Brain pericyte (primary cell): ENCODE measurements around the gene VAV2.
A peak's percentile ranks its signal among the peaks of the same experiment; 100 is the strongest.

ENCODE experiments used
- DNase-seq: peaks from one replicate; pipeline ENCODE4 v3.0.0-alpha.2; 2012; ENCODE audit warnings: low read depth, low spot score

The VAV2 gene

GRCh38 chr9:133875131-133875530 is 117.0 kb downstream of the VAV2 start:
- DNase-seq = no peak

GRCh38 chr9:133874659-133875058 is 117.5 kb downstream of the VAV2 start:
- no peak for DNase-seq

- DNase-seq = no peak
Observed at GRCh38 chr9:133874060-133874657, 118.0 kb downstream of the VAV2 start.

GRCh38 chr9:133873461-133873891 is 118.6 kb downstream of the VAV2 start:
- no peak for DNase-seq

- DNase-seq = no peak
Observed at GRCh38 chr9:133873009-133873408, 119.1 kb downstream of the VAV2 start.

GRCh38 chr9:133870598-133871595 is 121.2 kb downstream of the VAV2 start:
- no peak for DNase-seq

GRCh38 chr9:133869674-133870405 is 122.3 kb downstream of the VAV2 start:
- DNase-seq = no peak

GRCh38 chr9:133868203-133868602 is 123.9 kb downstream of the VAV2 start:
- no peak for DNase-seq

- no peak for DNase-seq
Observed at GRCh38 chr9:133866946-133867345, 125.2 kb downstream of the VAV2 start.

GRCh38 chr9:133864011-133864410 is 128.1 kb downstream of the VAV2 start:
- DNase-seq = no peak

GRCh38 chr9:133863257-133863592 is 128.9 kb downstream of the VAV2 start:
- DNase-seq = no peak

- no peak for DNase-seq
Observed at GRCh38 chr9:133862585-133863256, 129.4 kb downstream of the VAV2 start.

GRCh38 chr9:133861692-133862091 is 130.4 kb downstream of the VAV2 start:
- no peak for DNase-seq

- DNase-seq = no peak
Observed at GRCh38 chr9:133861086-133861485, 131.0 kb downstream of the VAV2 start.

- no peak for DNase-seq
Observed at GRCh38 chr9:133858771-133859170, 133.4 kb downstream of the VAV2 start.

- no peak for DNase-seq
Observed at GRCh38 chr9:133857639-133858038, 134.5 kb downstream of the VAV2 start.

- DNase-seq = no peak
Observed at GRCh38 chr9:133856798-133857197, 135.3 kb downstream of the VAV2 start.

GRCh38 chr9:133855802-133856521 is 136.2 kb downstream of the VAV2 start:
- peak; percentile 44 for DNase-seq

GRCh38 chr9:133855371-133855770 is 136.8 kb downstream of the VAV2 start:
- no peak for DNase-seq

- DNase-seq = no peak
Observed at GRCh38 chr9:133854765-133855164, 137.4 kb downstream of the VAV2 start.

GRCh38 chr9:133854048-133854447 is 138.1 kb downstream of the VAV2 start:
- no peak for DNase-seq
